Measurements from ENCODE around the gene CDV3.

The CDV3 gene

GRCh38 chr3:133608388-133608787 lies 34.9 kb downstream of the CDV3 start:
- DNase-seq, result no peak

GRCh38 chr3:133610031-133610430 lies 36.5 kb downstream of the CDV3 start:
- DNase-seq, result no peak

- no peak for DNase-seq
Observed at GRCh38 chr3:133611534-133611933, 38.0 kb downstream of the CDV3 start.

- DNase-seq, result no peak
Observed at GRCh38 chr3:133620066-133620784, 46.7 kb downstream of the CDV3 start.

- DNase-seq, result no peak
Observed at GRCh38 chr3:133627789-133628188, 54.3 kb downstream of the CDV3 start.

GRCh38 chr3:133629146-133629545 lies 55.7 kb downstream of the CDV3 start:
- DNase-seq, result no peak

GRCh38 chr3:133633439-133633838 lies 60.0 kb downstream of the CDV3 start:
- no peak for DNase-seq
